Natural killer cell (primary cell): Measurements from ENCODE around the gene ZNF17. TPM values are rescaled to one million over a fixed set of nuclear protein-coding genes. Genes with fewer than 3 reads are reported as not detected.

ENCODE experiments used
- ATAC-seq, 3 donors: fragments of 150-1000 bp in 2 of 3; fragments of 200-7000 bp in 1 of 3; cut with Tn5 transposase; 1 replicate in 1 of 3; 2 replicates in 2 of 3; pipeline ENCODE4 v1.10.0; 2021; ENCODE audit warnings: mild to moderate bottlenecking in 2 of 3, moderate library complexity in 2 of 3
- DNase-seq, 2 donors: peaks; one replicate each; pipeline versions ENCODE4 v3.0.0 to v3.0.0-alpha.2; 2013 to 2021; ENCODE audit warnings: mixed read lengths in 1 of 2
- H3K27ac ChIP-seq: one replicate; pipeline ENCODE4 v1.5.1; 2013; ENCODE audit warnings: mild to moderate bottlenecking, low read length
- H3K27me3 ChIP-seq: one replicate; pipeline ENCODE4 v1.6.1; 2013; ENCODE audit warnings: low read length; ENCODE audit not compliant: control insufficient read depth, insufficient read depth
- H3K36me3 ChIP-seq: one replicate; pipeline ENCODE4 v1.6.1; 2013; ENCODE audit warnings: low read length; ENCODE audit not compliant: control insufficient read depth, insufficient read depth
- H3K4me1 ChIP-seq: one replicate; pipeline ENCODE4 v1.6.1; 2013; ENCODE audit warnings: low read length; ENCODE audit not compliant: control insufficient read depth, insufficient read depth
- H3K4me3 ChIP-seq: one replicate; pipeline ENCODE4 v1.5.1; 2013; ENCODE audit warnings: low read length
- H3K9me3 ChIP-seq: one replicate; pipeline ENCODE4 v1.6.1; 2013; ENCODE audit warnings: low read length; ENCODE audit not compliant: control insufficient read depth, insufficient read depth
- H3K27ac Mint-ChIP-seq, 2 donors: one replicate each; pipeline ENCODE4 v1.8.0; 2022; ENCODE audit warnings: mild to moderate bottlenecking in 2 of 2, mixed read lengths in 2 of 2, moderate library complexity in 1 of 2
- H3K27me3 Mint-ChIP-seq, 2 donors: one replicate each; pipeline ENCODE4 v1.8.0; 2022; ENCODE audit warnings: low read depth in 2 of 2, mixed read lengths in 2 of 2
- H3K36me3 Mint-ChIP-seq: one replicate; pipeline ENCODE4 v1.8.0; 2022; ENCODE audit warnings: mixed read lengths
- H3K4me1 Mint-ChIP-seq, 2 donors: one replicate each; pipeline ENCODE4 v1.8.0; 2022; ENCODE audit warnings: mixed read lengths in 2 of 2
- H3K4me3 Mint-ChIP-seq: one replicate; pipeline ENCODE4 v1.8.0; 2022; ENCODE audit warnings: mild to moderate bottlenecking, moderate library complexity, mixed read lengths
- H3K9me3 Mint-ChIP-seq, 2 donors: one replicate each; pipeline ENCODE4 v1.8.0; 2022; ENCODE audit warnings: mixed read lengths in 2 of 2
- CTCF ChIP-seq: fragments of 200-600 bp; IDR thresholded peaks from one replicate; pipeline ENCODE4 v1.8.0; 2022; ENCODE audit warnings: antibody characterized with exemption
- WGBS: methylation state at CpG from one replicate; pipeline ENCODE4 v1.1.7; 2013; ENCODE audit warnings: missing lambda C conversion rate; ENCODE audit not compliant: insufficient coverage; 5-methylcytosine and 5-hydroxymethylcytosine counted together
- intact Hi-C: fragments of 100-400 bp; cut with micrococcal nuclease; formaldehyde crosslinking; loops from one replicate; pipeline ENCODE4 v1.14.2; 2022
- total RNA-seq, 4 donors: library from RNA; stranded (reverse); fragments of 120-200 nt in 1 of 4; gene quantifications; one replicate each; pipeline versions ENCODE4 v1.2.3 to v1.2.4, GENCODE V29; 2013 to 2022

The ZNF17 gene
- total RNA-seq, 3 donors from 2014 or later (not counting 1 experiment from before 2014, with no cell fraction given): 13.0 to 15.0 (median 13.3) TPM

GRCh38 chr19:57382806-57383488 is 28.0 kb upstream of the ZNF17 start:
- H3K27ac ChIP-seq: no peak overlapping the region
- no peak overlapping the region for H3K4me3 Mint-ChIP-seq
- no peaks in the 10 kb centered on the region for H3K27me3 ChIP-seq
- H3K9me3 ChIP-seq: peaks cover 9% of the 10 kb centered on the region
- H3K9me3 Mint-ChIP-seq: peaks cover 8 to 12% of the 10 kb centered on the region in 2 donors
- no peaks in the 10 kb centered on the region for H3K36me3 ChIP-seq
- H3K4me1 ChIP-seq: no peaks in the 10 kb centered on the region
- WGBS: 92% methylated on average over 7 of the region's 7 CpGs
- ATAC-seq: no peak
- TF ChIP-seq CTCF: no peak
- H3K27ac Mint-ChIP-seq: no peak overlapping the region
- peaks cover 0 to 4% of the 10 kb centered on the region in 2 donors for H3K27me3 Mint-ChIP-seq
- H3K36me3 Mint-ChIP-seq: peaks cover 27% of the 10 kb centered on the region
- H3K4me3 ChIP-seq: no peak overlapping the region
- DNase-seq: no peak
- H3K4me1 Mint-ChIP-seq: no peaks in the 10 kb centered on the region
- intact Hi-C loops: loop anchor here (10.0 kb wide), 1 partner anchor 622 kb away; the partner anchor contains the start of gene ZNF606

DNA sequence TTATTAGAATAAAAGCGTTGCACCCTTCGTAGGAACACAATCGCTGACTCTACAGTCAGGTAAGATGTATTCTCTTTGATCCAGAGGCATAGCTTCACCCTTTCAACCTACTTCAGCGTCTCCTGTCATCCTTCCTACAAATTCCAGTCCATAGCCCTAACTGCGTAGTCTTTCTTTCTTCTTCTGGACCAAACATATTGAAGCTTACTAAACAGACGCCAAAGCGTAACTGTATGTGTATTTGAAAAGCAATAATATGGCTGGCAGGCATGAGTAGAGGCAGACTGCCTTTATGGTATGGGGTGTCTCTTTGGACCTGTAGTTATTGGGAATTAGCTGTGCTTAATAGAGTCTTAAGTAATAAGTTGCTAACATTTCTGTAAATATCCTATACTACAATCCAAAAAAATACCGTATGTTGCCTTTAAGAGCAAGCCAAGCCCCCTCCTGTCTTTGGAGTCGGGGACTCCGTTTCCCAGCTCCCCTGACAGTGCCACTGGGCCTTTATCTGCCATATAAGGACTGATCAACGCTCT is 21.7 kb upstream of the ZNF17 start:
- peak overlapping the region; percentile 95 for H3K27ac ChIP-seq
- H3K27me3 Mint-ChIP-seq: peaks cover 0 to 4% of the 10 kb centered on the region in 2 donors
- intact Hi-C loops: loop anchor here (1.0 to 10.0 kb wide), 6 partner anchors 22 to 616 kb away; partner anchors contain the start of genes TRAPPC2B, ZNF17, ZNF304 and ZNF547
- peak overlapping the region; percentile 94 for H3K4me3 Mint-ChIP-seq
- ATAC-seq (no peak), DNase-seq (no peak)
- H3K9me3 Mint-ChIP-seq: no peaks in the 10 kb centered on the region
- peak overlapping the region; percentile 97 to 98 for H3K27ac Mint-ChIP-seq
- peaks cover 8% of the 10 kb centered on the region for H3K36me3 ChIP-seq
- 59% methylated on average over 10 of the region's 11 CpGs for WGBS
- no peaks in the 10 kb centered on the region for H3K27me3 ChIP-seq
- peak overlapping the region; percentile 81 for H3K4me3 ChIP-seq
- H3K9me3 ChIP-seq: no peaks in the 10 kb centered on the region
- peaks cover 30 to 43% of the 10 kb centered on the region in 2 donors for H3K4me1 Mint-ChIP-seq
- H3K36me3 Mint-ChIP-seq: peaks cover 3% of the 10 kb centered on the region
- H3K4me1 ChIP-seq: peaks cover 19% of the 10 kb centered on the region
- TF ChIP-seq CTCF: no peak

DNA sequence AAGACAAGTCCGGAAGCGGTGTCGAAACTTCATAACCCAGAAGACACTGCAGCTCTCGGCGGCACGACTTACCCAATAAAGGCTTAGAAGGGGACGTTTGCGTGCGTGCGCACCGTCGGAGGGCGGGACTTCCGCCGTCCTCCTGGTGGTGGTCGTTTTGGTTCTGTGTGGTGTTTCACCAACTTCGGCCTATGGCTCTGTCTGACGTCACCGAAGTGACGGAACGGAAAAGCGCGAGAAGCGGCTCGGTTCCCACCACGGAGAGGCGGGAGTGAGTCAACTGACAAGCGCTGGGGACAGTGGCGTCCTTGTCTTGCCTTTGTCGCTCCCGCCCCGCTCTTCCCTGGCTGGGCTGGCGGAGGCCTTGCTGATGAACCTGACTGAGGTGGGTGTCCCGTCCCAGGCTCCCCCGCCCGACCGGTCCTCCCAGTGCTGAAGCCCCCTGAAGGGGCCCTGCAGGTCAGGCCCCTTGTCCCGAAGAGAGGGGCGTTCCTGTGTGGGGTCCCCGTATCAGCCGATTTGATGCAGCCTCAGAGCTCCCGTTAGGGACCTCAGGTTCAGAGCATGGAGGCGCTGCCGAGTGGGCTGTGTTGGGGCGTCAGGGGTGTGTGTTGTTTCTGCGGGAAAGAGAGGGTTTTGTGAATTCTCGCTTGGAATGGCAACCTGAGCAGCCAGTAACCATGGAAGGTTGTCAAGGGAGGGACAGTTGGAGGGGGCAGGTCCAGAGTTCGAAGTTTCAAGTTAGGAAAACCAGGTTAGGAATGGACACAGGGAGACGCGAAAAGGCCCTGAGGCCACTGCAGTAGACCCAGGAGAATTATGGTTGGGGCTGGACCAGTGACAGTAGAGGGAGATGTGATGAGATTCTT is 21.0 kb upstream of the ZNF17 start, which contains the start of gene ZNF548:
ZNF548 (plus strand) TSS at position 125 of the 869 bp plus-strand sequence; CDS start at position 371, 246 bp downstream.
- Mint-ChIP-seq H3K27ac (peak within 1 kb of the TSS; percentile 97 to 98), H3K36me3 (peaks cover 10% of the 10 kb centered on the region), H3K4me1 (peaks cover 37 to 48% of the 10 kb centered on the region in 2 donors), H3K27me3 (peaks cover 0 to 4% of the 10 kb centered on the region in 2 donors), H3K9me3 (no peaks in the 10 kb centered on the region), H3K4me3 (peak within 1 kb of the TSS; percentile 94)
- Histone ChIP-seq H3K27ac (peak within 1 kb of the TSS; percentile 95), H3K4me3 (peak within 1 kb of the TSS; percentile 81), H3K4me1 (peaks cover 23% of the 10 kb centered on the region), H3K27me3 (no peaks in the 10 kb centered on the region), H3K9me3 (no peaks in the 10 kb centered on the region), H3K36me3 (peaks cover 8% of the 10 kb centered on the region)
- ATAC-seq (peak; percentile 90 to 98 (median 92)), DNase-seq (peak; percentile 99)
- intact Hi-C loops: loop anchor here (1.0 to 10.0 kb wide), 6 partner anchors 21 to 615 kb away; partner anchors contain the start of genes TRAPPC2B, ZNF17, ZNF304 and ZNF547
- no peak for TF ChIP-seq CTCF
- WGBS: 1% methylated on average over 50 of the region's 50 CpGs
